ENCODE measurements around the gene CELF5.
"Not testable (repeated sequence)": the region's sequence is repeated elsewhere in the genome, so short reads cannot be mapped to it uniquely, and the experiment has no call there.

CELF5 gene

GRCh38 chr19:3295581-3295980 is 71.1 kb downstream of the CELF5 start:
- no peak for DNase-seq

GRCh38 chr19:3296034-3296433 is 71.6 kb downstream of the CELF5 start:
- no peak for DNase-seq

- no peak for DNase-seq
Measured at GRCh38 chr19:3296446-3296845, 72.0 kb downstream of the CELF5 start.

- no peak for DNase-seq
Measured at GRCh38 chr19:3298853-3299449, 74.5 kb downstream of the CELF5 start.

- DNase-seq = not testable (repeated sequence)
Measured at GRCh38 chr19:3300566-3300965, 76.1 kb downstream of the CELF5 start.

GRCh38 chr19:3302755-3303154 is 78.3 kb downstream of the CELF5 start:
- DNase-seq = no peak

GRCh38 chr19:3304871-3305423 is 80.5 kb downstream of the CELF5 start:
- peak; percentile 45 to 49 for DNase-seq

- DNase-seq = no peak
Measured at GRCh38 chr19:3309724-3310123, 85.3 kb downstream of the CELF5 start.

- DNase-seq = no peak
Measured at GRCh38 chr19:3310280-3310679, 85.8 kb downstream of the CELF5 start.

- DNase-seq = no peak
Measured at GRCh38 chr19:3310711-3311110, 86.2 kb downstream of the CELF5 start.

- no peak for DNase-seq
Measured at GRCh38 chr19:3313199-3313575, 88.7 kb downstream of the CELF5 start.

- no peak for DNase-seq
Measured at GRCh38 chr19:3314962-3315675, 90.7 kb downstream of the CELF5 start.

GRCh38 chr19:3315676-3315973 is 91.2 kb downstream of the CELF5 start:
- no peak for DNase-seq

GRCh38 chr19:3316132-3316648 is 91.7 kb downstream of the CELF5 start:
- no peak for DNase-seq

- DNase-seq = no peak
Measured at GRCh38 chr19:3316659-3317207, 92.3 kb downstream of the CELF5 start.

GRCh38 chr19:3319643-3320353 is 95.3 kb downstream of the CELF5 start:
- no peak for DNase-seq

GRCh38 chr19:3320354-3320670 is 95.9 kb downstream of the CELF5 start:
- DNase-seq = no peak

GRCh38 chr19:3320853-3321252 is 96.4 kb downstream of the CELF5 start:
- no peak for DNase-seq

- no peak for DNase-seq
Measured at GRCh38 chr19:3321696-3322095, 97.2 kb downstream of the CELF5 start.

- no peak for DNase-seq
Measured at GRCh38 chr19:3322199-3322978, 97.9 kb downstream of the CELF5 start.

GRCh38 chr19:3323026-3323425 is 98.6 kb downstream of the CELF5 start:
- DNase-seq = no peak

- DNase-seq = no peak
Measured at GRCh38 chr19:3323658-3324057, 99.2 kb downstream of the CELF5 start.

- no peak for DNase-seq
Measured at GRCh38 chr19:3324405-3324856, 100.0 kb downstream of the CELF5 start.
